ENCODE data around the gene PHF21A.

GRCh38 chr11:46114378-46114777 is 6.9 kb downstream of the PHF21A start:
- TF ChIP-seq POLR2AphosphoS5 (IDR thresholded peaks at IDR 0.05; ENCODE audit: borderline replicate concordance, low read depth, low read length) (no peak), EZH2 (IDR thresholded peaks at IDR 0.05) (no peak), FOXP2 (optimal IDR thresholded peaks at IDR 0.05; ENCODE audit: control extremely low read depth, extremely low read length, insufficient read depth) (no peak)
